Neural cell (in vitro differentiated cells): ENCODE results near the gene IMMP2L.

Source experiments
- EP300 ChIP-seq: fragments of 450-650 bp; conservative IDR thresholded peaks from 2 replicates; pipeline ENCODE4 v1.6.1; 2014; ENCODE audit warnings: antibody characterized with exemption, mild to moderate bottlenecking, moderate library complexity; ENCODE audit not compliant: poor library complexity, severe bottlenecking
- EZH2 ChIP-seq: fragments of 200-600, 300-800 bp; shearing (Covaris generic), sonication (generic); IDR thresholded peaks from 2 replicates; pipeline ENCODE4 v1.6.1; 2014; ENCODE audit warnings: antibody characterized with exemption, low read length, borderline replicate concordance, mild to moderate bottlenecking; ENCODE audit not compliant: insufficient read depth, poor library complexity, severe bottlenecking
- MXI1 ChIP-seq: fragments of 450-650 bp; conservative IDR thresholded peaks from 2 replicates; pipeline ENCODE4 v1.6.1; 2014; ENCODE audit warnings: antibody characterized with exemption, mild to moderate bottlenecking; ENCODE audit not compliant: poor library complexity, severe bottlenecking
- POLR2AphosphoS5 ChIP-seq: IDR thresholded peaks from 2 replicates; pipeline ENCODE4 v1.6.1; 2012
- REST ChIP-seq: IDR thresholded peaks from 2 replicates; pipeline ENCODE4 v1.6.1; 2012; ENCODE audit warnings: borderline replicate concordance
- SMC3 ChIP-seq: fragments of 450-650 bp; conservative IDR thresholded peaks from 2 replicates; pipeline ENCODE4 v1.6.1; 2014; ENCODE audit warnings: antibody characterized with exemption, mild to moderate bottlenecking, moderate library complexity; ENCODE audit not compliant: poor library complexity
- TAF1 ChIP-seq: IDR thresholded peaks from 2 replicates; pipeline ENCODE4 v1.6.1; 2012; ENCODE audit warnings: low read depth
- TF ChIP-seq, protein P1 (sequence below): fragments of 450-650 bp; IDR thresholded peaks from 2 replicates; pipeline ENCODE4 v1.5.1; 2014; ENCODE audit warnings: antibody characterized with exemption, mild to moderate bottlenecking, moderate library complexity; ENCODE audit not compliant: poor library complexity, severe bottlenecking

DNA sequence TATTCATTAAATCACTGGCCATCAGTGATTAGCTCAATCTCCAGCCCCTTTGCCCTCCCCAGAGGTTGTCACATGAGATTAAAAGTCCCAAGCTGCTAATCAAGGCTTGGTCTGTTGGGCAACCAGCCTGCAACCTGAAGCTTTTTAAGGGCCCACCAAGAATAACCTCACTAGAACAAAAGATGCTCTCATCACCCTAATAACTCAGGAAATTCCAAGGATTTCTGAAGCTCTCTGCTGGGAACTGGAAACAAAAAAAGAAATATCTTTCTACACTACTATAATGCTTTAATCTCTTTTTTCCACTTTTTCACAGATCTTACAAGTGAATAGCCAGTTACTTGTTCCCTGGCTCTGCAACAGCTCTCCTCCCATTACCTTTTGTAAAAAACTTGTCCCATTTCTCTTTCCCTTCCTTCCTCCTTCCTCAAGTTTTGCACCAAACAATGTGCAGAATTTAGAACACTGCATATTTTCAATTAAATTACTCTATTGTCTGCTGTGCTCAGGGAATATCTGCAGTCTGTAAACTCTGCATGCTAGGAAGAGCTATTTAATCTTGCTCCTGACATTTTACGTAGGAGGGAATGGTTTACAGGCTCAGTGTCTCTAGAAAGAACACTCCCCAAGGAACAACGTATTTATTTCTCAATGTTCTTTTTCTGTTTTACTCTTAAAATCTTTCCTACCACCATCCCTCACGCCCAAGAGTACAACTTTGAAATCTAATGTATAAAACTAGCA, 169.1 kb downstream of the IMMP2L start:
- TF ChIP-seq TAF1, result no peak
- TF ChIP-seq SMC3, result no peak
- TF ChIP-seq, protein P1, sequence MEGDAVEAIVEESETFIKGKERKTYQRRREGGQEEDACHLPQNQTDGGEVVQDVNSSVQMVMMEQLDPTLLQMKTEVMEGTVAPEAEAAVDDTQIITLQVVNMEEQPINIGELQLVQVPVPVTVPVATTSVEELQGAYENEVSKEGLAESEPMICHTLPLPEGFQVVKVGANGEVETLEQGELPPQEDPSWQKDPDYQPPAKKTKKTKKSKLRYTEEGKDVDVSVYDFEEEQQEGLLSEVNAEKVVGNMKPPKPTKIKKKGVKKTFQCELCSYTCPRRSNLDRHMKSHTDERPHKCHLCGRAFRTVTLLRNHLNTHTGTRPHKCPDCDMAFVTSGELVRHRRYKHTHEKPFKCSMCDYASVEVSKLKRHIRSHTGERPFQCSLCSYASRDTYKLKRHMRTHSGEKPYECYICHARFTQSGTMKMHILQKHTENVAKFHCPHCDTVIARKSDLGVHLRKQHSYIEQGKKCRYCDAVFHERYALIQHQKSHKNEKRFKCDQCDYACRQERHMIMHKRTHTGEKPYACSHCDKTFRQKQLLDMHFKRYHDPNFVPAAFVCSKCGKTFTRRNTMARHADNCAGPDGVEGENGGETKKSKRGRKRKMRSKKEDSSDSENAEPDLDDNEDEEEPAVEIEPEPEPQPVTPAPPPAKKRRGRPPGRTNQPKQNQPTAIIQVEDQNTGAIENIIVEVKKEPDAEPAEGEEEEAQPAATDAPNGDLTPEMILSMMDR, result no peak
- TF ChIP-seq MXI1, result no peak
- no peak for TF ChIP-seq POLR2AphosphoS5
- TF ChIP-seq EZH2, result no peak
- no peak for TF ChIP-seq EP300
- no peak for TF ChIP-seq REST
